ENCODE results near the gene TLX1. TPM values are rescaled to one million over a fixed set of nuclear protein-coding genes. Genes with fewer than 3 reads are reported as not detected.

TLX1 gene
- total RNA-seq, 4 donors from 2014 or later: not detected

DNA sequence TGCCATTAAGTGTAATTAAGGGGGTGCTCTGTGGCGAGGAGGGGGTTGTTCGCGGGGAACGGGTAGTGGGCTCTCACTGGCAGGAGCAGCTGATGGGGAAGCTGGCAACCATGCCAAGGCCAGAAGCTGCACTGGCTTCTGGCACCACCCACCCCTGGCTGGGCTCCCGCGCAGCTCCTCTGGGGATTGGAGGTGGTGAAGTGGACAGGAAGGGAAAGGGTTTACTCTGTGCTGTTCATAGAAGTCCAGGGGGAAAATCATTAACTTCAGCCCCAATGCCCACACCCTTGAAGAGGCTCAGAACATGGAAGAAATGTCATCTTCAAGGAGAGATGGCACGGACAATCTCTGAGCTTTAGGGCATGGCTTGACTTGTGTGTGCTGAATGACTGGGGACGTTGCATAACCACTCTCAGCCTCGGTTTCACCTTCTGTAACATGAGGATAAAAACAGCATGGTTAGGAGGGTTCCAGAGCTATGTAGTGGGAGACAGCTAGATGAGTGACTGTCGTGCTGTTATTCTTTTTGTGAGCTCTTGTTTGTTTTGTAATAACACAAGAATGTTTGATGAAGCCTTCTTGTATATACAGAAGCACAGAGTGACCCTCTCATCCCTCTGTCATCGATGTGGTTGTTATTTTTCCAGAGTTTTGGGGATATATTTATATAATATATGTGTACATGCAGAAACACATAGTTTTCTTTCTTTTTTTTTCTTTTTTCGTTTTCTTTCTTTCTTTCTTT, 39.4 kb upstream of the TLX1 start:
- TF ChIP-seq, protein P1, sequence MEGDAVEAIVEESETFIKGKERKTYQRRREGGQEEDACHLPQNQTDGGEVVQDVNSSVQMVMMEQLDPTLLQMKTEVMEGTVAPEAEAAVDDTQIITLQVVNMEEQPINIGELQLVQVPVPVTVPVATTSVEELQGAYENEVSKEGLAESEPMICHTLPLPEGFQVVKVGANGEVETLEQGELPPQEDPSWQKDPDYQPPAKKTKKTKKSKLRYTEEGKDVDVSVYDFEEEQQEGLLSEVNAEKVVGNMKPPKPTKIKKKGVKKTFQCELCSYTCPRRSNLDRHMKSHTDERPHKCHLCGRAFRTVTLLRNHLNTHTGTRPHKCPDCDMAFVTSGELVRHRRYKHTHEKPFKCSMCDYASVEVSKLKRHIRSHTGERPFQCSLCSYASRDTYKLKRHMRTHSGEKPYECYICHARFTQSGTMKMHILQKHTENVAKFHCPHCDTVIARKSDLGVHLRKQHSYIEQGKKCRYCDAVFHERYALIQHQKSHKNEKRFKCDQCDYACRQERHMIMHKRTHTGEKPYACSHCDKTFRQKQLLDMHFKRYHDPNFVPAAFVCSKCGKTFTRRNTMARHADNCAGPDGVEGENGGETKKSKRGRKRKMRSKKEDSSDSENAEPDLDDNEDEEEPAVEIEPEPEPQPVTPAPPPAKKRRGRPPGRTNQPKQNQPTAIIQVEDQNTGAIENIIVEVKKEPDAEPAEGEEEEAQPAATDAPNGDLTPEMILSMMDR (IDR thresholded peaks at IDR 0.05; ENCODE audit: low read depth): no peak

DNA sequence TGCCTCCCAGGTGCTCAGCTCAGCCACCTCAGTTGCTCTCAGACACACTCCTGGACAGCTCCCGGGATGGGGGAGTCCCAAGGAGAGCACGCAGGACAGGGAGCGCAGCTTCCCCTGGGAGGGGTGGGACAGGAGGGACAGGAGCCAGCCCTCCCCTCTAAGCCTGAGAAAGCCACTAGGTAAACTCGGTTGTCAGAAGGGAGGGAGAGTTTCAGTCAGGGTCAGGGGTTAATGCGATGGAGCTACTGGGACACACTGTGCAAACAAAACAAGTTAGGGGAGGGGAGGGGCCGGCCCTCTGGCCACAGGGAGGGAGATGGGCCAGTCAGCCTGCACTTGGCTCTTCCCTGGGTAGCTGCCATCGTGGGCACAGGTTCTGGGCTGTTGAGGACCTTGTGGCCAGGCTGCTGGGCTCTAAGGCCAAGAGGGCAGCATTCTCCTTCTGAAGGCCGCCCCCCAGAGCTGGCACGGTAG, 38.2 kb upstream of the TLX1 start:
- TF ChIP-seq, protein P1 (IDR thresholded peaks at IDR 0.05; ENCODE audit: low read depth): no peak

DNA sequence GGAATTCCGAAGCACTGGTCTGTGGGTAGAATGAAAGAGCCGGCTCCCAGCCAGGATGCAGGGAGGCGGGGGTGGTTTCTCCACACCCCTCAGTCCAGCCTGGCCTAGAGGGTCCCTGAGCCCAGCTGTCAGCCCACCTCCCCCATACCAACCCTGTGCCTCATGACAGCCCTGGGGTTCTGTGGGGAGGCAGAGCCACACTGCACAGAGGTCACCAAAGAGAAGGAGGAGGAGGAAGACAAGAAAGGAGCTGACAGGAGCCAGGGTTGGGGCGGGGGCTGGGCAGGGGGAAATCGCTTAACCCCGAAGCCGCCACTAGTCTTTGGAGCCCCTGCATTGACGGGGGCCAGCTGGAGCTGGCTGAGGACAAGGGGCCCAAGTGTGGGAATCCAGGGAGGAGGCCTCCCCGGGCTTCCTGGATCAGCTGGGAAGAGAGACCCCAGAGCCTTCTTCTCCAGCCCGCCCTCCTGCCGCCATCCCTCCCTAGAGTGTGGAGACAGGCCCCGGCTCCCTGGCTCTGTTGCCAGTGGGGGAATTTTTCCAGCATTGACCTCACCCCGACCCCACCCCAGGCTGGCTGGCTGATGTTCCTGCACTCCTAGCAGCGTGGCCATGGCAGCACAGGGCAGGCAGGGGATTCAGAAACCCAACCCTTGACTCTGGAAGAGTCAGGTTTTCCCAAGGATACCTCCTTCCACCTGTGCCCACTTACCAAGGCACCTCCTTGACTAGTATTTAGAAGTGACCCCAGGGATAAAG, 36.8 kb upstream of the TLX1 start:
- TF ChIP-seq, protein P1 (IDR thresholded peaks at IDR 0.05; ENCODE audit: low read depth): no peak

DNA sequence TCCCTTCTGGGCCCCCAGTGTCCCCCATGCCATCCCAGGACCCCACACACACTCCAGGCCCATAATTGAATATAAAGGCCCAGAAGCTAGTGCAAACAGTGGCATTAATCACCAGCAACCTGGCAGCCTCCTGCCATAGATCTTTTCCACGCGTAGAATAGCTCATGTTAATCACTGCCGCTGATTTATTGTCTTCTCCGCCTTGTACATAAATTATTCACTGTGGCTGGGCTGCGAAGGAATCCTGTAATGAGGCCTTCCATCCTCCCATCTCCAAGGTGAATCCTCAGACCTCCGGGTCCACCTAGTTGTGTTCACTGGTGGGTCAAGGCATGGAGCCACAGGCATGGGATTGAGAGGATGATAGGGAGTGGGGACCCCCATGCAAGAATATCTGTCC, 36.1 kb upstream of the TLX1 start:
- TF ChIP-seq, protein P1 (IDR thresholded peaks at IDR 0.05; ENCODE audit: low read depth): no peak

DNA sequence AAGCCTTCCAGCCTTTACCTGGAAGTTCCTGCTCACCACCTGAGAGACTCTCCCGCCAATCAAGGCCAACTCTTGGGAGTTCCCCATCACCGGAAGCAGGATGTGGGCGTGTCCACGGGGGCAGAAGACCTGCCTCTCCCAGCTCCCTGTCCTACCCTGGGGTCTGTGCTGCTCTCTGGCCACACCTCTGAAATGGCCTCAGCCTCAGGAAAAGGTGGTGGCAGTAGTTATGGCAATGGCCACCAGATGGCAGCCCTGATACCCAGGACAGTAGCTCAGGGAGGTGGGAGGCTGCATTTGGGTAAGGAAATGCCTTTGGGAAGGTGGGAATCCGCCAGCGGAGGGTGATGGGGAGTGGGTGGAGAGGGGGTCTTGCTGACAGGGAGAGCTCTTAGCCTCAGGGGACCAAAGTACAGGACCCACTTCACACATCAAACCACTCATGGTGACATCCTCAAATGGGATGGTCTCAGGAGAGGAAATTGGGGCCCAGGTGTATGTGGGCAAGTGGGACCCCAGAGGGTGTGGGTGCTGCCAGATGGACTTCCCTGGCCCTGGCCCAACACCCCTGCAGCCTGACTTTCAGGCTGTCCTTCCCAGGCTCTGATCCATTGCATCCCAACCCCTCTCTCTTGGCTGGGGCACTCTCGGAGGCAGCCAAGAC, 35.4 kb upstream of the TLX1 start:
- TF ChIP-seq, protein P1 (IDR thresholded peaks at IDR 0.05; ENCODE audit: low read depth): no peak

DNA sequence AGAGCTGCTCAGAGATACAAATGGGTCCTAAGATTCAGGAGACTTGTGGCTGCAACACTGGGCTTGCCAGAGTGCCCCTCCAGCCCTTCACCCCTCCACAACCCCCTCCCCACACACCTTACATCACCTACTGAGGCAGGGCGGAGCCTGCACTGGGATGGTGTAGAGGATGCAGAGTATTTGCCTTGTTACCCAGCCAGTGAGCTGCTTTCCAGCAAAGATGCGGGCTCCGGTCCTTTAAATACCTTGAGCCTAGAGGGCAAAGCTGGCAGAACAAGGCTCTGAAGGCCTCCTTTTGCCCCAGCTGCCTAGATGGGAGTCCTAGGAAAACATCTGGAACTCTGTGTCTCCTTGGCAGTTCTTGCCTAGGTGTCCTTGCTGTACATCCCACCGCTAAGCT, 34.7 kb upstream of the TLX1 start:
- TF ChIP-seq, protein P1 (IDR thresholded peaks at IDR 0.05; ENCODE audit: low read depth): no peak

DNA sequence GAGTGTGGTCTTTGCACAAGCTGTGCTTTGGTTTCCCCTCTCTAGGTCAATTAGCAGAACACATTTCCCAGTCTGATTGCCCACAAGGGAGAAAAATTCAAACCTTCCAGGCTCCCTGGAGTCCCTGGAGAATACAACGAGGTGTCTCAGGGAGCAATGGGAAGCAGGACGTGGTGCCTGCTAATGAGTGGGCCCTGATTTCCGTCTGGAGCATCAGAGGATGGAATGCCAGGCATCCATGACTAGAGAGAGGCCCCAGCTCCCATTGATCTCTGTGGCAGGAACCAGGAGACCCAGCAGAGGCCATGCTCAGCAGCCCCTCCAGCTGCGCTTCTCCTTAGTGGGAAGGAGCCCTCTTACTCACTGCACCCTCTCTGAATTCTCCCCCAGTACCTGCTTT, 33.2 kb upstream of the TLX1 start:
- TF ChIP-seq, protein P1 (IDR thresholded peaks at IDR 0.05; ENCODE audit: low read depth): no peak
